T-cell (primary cell): ENCODE data around the gene SMIM29. TPM values are rescaled to one million over a fixed set of nuclear protein-coding genes. Genes with fewer than 3 reads are reported as not detected.
"Not testable (repeated sequence)": the region's sequence is repeated elsewhere in the genome, so short reads cannot be mapped to it uniquely, and the experiment has no call there.

ENCODE experiments used
- ATAC-seq, 4 experiments: fragments of 200-7000 bp in 3 of 4; fragments of 150-1000 bp in 1 of 4; cut with Tn5 transposase; replicated peaks in 1 of 4; 1 replicate in 3 of 4; 2 replicates in 1 of 4; pipeline ENCODE4 v1.10.0; 2021; ENCODE audit warnings: moderate library complexity in 3 of 4, mild to moderate bottlenecking in 2 of 4, moderate number of reproducible peaks in 1 of 4
- CTCF ChIA-PET, 2 donors: fragments of 300-600 bp; sonication (Branson Sonifier 250); formaldehyde crosslinking; loops; one replicate each; lab custom pipeline; 2022; ENCODE audit warnings: antibody characterized with exemption in 2 of 2; lab: Charles Lee
- POLR2A ChIA-PET, 2 donors: fragments of 300-600 bp; sonication (Branson Sonifier 250); formaldehyde crosslinking; loops; one replicate each; lab custom pipeline; 2022; ENCODE audit warnings: antibody characterized with exemption in 2 of 2; lab: Charles Lee
- DNase-seq, 35 experiments: peaks; one replicate each; pipeline versions ENCODE4 v3.0.0 to v3.0.0-alpha.2; 2013 to 2023
- H3K27ac ChIP-seq: one replicate; pipeline ENCODE4 v1.5.1; 2013; ENCODE audit warnings: low read length
- H3K27me3 ChIP-seq, 2 experiments: replicated peaks in 1 of 2; 1 replicate in 1 of 2; 2 replicates in 1 of 2; pipeline versions ENCODE4 v1.6.1 to v1.7.0; 2013; ENCODE audit warnings: low read length in 1 of 2, mixed read lengths in 1 of 2; ENCODE audit not compliant: control insufficient read depth in 2 of 2, insufficient read depth in 2 of 2; ENCODE audit errors: extremely low read depth in 1 of 2
- H3K36me3 ChIP-seq, 2 donors: 1 replicate in 1 of 2; 2 replicates in 1 of 2; pipeline versions ENCODE4 v1.6.1 to v1.7.0; 2013; ENCODE audit warnings: low read length in 1 of 2; ENCODE audit not compliant: control insufficient read depth in 2 of 2, insufficient read depth in 1 of 2; ENCODE audit errors: extremely low read depth in 1 of 2
- H3K4me1 ChIP-seq, 2 experiments: 1 replicate in 1 of 2; 2 replicates in 1 of 2; pipeline versions ENCODE4 v1.6.1 to v1.7.0; 2013; ENCODE audit warnings: low read length in 2 of 2, mixed read lengths in 1 of 2; ENCODE audit not compliant: insufficient read depth in 2 of 2, control insufficient read depth in 1 of 2; ENCODE audit errors: extremely low read depth in 1 of 2
- H3K4me3 ChIP-seq, 2 donors: 1 replicate in 1 of 2; 2 replicates in 1 of 2; pipeline versions ENCODE4 v1.5.1 to v1.7.0; 2013; ENCODE audit warnings: mild to moderate bottlenecking in 2 of 2, low read length in 1 of 2, moderate library complexity in 1 of 2; ENCODE audit not compliant: control insufficient read depth in 1 of 2; ENCODE audit errors: extremely low read depth in 1 of 2
- H3K9me3 ChIP-seq: 2 replicates; pipeline ENCODE4 v1.7.0; 2013
- H3K27ac Mint-ChIP-seq, 2 donors: one replicate each; pipeline ENCODE4 v1.8.0; 2020 to 2021; ENCODE audit warnings: mild to moderate bottlenecking in 2 of 2, mixed read lengths in 2 of 2
- H3K27me3 Mint-ChIP-seq, 2 donors: one replicate each; pipeline ENCODE4 v1.8.0; 2021 to 2022; ENCODE audit warnings: mixed read lengths in 2 of 2
- H3K36me3 Mint-ChIP-seq: one replicate; pipeline ENCODE4 v1.8.0; 2021; ENCODE audit warnings: mixed read lengths
- H3K4me1 Mint-ChIP-seq, 3 donors: one replicate each; pipeline ENCODE4 v1.8.0; 2020 to 2022; ENCODE audit warnings: mixed read lengths in 3 of 3, mild to moderate bottlenecking in 1 of 3
- H3K4me3 Mint-ChIP-seq, 3 donors: one replicate each; pipeline ENCODE4 v1.8.0; 2020 to 2022; ENCODE audit warnings: mild to moderate bottlenecking in 3 of 3, mixed read lengths in 3 of 3, moderate library complexity in 3 of 3
- H3K9me3 Mint-ChIP-seq, 3 donors: one replicate each; pipeline ENCODE4 v1.8.0; 2020 to 2022; ENCODE audit warnings: mixed read lengths in 3 of 3
- WGBS: methylation state at CpG from one replicate; pipeline ENCODE4 v1.1.5; 2013; ENCODE audit warnings: missing lambda C conversion rate; ENCODE audit not compliant: insufficient coverage; 5-methylcytosine and 5-hydroxymethylcytosine counted together
- total RNA-seq, 35 experiments: library from RNA in 6 of 35; stranded (reverse) in 6 of 35; fragments of 120-200 nt in 1 of 35; gene quantifications; one replicate each; pipeline versions ENCODE4 v1.2.1 to v1.2.4 and lab custom pipeline; 2013 to 2026

Gene SMIM29
- total RNA-seq, 5 donors from 2014 or later (not counting 1 experiment from before 2014, with no cell fraction given): 16.4 to 33.8 (median 30.5) TPM

GRCh38 chr6:34269132-34269531 lies 20.3 kb upstream of the SMIM29 start:
- H3K36me3 ChIP-seq, H3K4me3 ChIP-seq, H3K9me3 Mint-ChIP-seq, H3K9me3 ChIP-seq, H3K27ac ChIP-seq, POLR2A ChIA-PET, H3K27ac Mint-ChIP-seq, H3K4me3 Mint-ChIP-seq, H3K27me3 ChIP-seq, H3K27me3 Mint-ChIP-seq, CTCF ChIA-PET, H3K4me1 Mint-ChIP-seq, DNase-seq, H3K4me1 ChIP-seq, H3K36me3 Mint-ChIP-seq, ATAC-seq: not testable (repeated sequence)
- WGBS: no CpG with 5 or more reads among the region's 25 CpGs

- ChIA-PET POLR2A (no interaction called here), CTCF (no interaction called here)
- Mint-ChIP-seq H3K9me3 (peaks cover 0 to 7% (median 0%) of the 10 kb centered on the region in 3 donors), H3K27me3 (no peaks in the 10 kb centered on the region), H3K27ac (no peak overlapping the region), H3K4me1 (peaks cover 0 to 3% (median 0%) of the 10 kb centered on the region in 3 donors), H3K4me3 (no peak overlapping the region), H3K36me3 (no peaks in the 10 kb centered on the region)
- Histone ChIP-seq H3K27me3 (no peaks in the 10 kb centered on the region), H3K4me1 (no peaks in the 10 kb centered on the region), H3K9me3 (no peaks in the 10 kb centered on the region), H3K36me3 (no peaks in the 10 kb centered on the region), H3K27ac (no peak overlapping the region), H3K4me3 (no peak overlapping the region)
- DNase-seq: no peak
- no CpG with 5 or more reads among the region's 2 CpGs for WGBS
- ATAC-seq: no peak
Measured at GRCh38 chr6:34267746-34268145, 18.9 kb upstream of the SMIM29 start.

GRCh38 chr6:34263484-34263883 lies 14.7 kb upstream of the SMIM29 start:
- CTCF ChIA-PET, H3K9me3 ChIP-seq, H3K9me3 Mint-ChIP-seq, H3K4me3 Mint-ChIP-seq, H3K4me1 ChIP-seq, POLR2A ChIA-PET, H3K36me3 ChIP-seq, H3K36me3 Mint-ChIP-seq, H3K4me1 Mint-ChIP-seq, DNase-seq, H3K27me3 Mint-ChIP-seq, H3K27me3 ChIP-seq, H3K4me3 ChIP-seq, H3K27ac ChIP-seq, H3K27ac Mint-ChIP-seq, ATAC-seq: not testable (repeated sequence)
- WGBS: 97% methylated on average over 12 of the region's 23 CpGs

- Mint-ChIP-seq H3K27me3 (no peaks in the 10 kb centered on the region), H3K4me1 (no peaks in the 10 kb centered on the region), H3K9me3 (peaks cover 0 to 9% (median 0%) of the 10 kb centered on the region in 3 donors), H3K4me3 (no peak overlapping the region), H3K27ac (no peak overlapping the region), H3K36me3 (no peaks in the 10 kb centered on the region)
- Histone ChIP-seq H3K4me1 (no peaks in the 10 kb centered on the region), H3K9me3 (no peaks in the 10 kb centered on the region), H3K36me3 (no peaks in the 10 kb centered on the region), H3K27ac (no peak overlapping the region), H3K4me3 (no peak overlapping the region), H3K27me3 (no peaks in the 10 kb centered on the region)
- CTCF ChIA-PET: no interaction called here
- DNase-seq (no peak), ATAC-seq (no peak)
- WGBS: 86% methylated on average over 14 of the region's 17 CpGs
- POLR2A ChIA-PET: no interaction called here
Measured at GRCh38 chr6:34260576-34261267, 11.9 kb upstream of the SMIM29 start.

DNA sequence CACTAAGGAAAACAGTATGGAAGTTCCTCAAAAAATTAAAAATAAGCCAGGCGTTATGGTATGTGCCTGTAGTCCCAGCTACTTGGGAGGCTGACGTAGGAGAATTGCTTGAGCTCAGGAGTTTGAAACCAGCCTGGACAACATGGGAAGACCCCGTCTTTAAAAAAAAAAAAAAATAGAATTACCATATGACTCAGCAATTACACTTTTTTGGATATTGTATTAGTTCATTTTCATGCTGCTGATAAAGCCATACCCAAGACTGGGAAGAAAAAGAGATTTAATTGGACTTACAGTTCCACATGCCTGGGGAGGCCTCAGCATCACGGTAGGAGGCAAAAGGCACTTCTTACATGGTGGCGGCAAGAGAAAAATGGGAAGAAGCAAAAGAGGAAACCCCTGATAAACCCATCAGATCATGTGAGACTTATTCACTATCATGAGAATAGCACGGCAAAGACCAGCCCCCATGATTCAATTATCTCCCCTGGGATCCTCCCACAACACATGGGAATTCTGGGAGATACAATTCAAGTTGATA lies 10.8 kb upstream of the SMIM29 start:
- H3K36me3 Mint-ChIP-seq: no peaks in the 10 kb centered on the region
- H3K27me3 ChIP-seq: no peaks in the 10 kb centered on the region
- no peak for DNase-seq
- H3K27ac ChIP-seq: no peak overlapping the region
- H3K4me3 Mint-ChIP-seq: no peak overlapping the region
- CTCF ChIA-PET: interaction anchor here (0.6 to 0.7 kb wide), 3 partner anchors 36 to 547 kb away, joined by 3 to 4 read pairs (median 4); no protein-coding TSS in a partner anchor
- H3K4me3 ChIP-seq: no peak overlapping the region
- POLR2A ChIA-PET: interaction anchor here in 1 of 2 donors (0.6 kb wide), 1 partner anchor 628 kb away, joined by 4 read pairs; no protein-coding TSS in a partner anchor
- no peaks in the 10 kb centered on the region for H3K36me3 ChIP-seq
- H3K27me3 Mint-ChIP-seq: no peaks in the 10 kb centered on the region
- H3K9me3 ChIP-seq: no peaks in the 10 kb centered on the region
- WGBS: no CpG with 5 or more reads among the region's 6 CpGs
- H3K27ac Mint-ChIP-seq: no peak overlapping the region
- H3K4me1 ChIP-seq: no peaks in the 10 kb centered on the region
- no peak for ATAC-seq
- peaks cover 0 to 9% (median 0%) of the 10 kb centered on the region in 3 donors for H3K9me3 Mint-ChIP-seq
- H3K4me1 Mint-ChIP-seq: no peaks in the 10 kb centered on the region

GRCh38 chr6:34252395-34252794 lies 3.6 kb upstream of the SMIM29 start:
- peaks cover 8 to 23% of the 10 kb centered on the region in 2 experiments for H3K4me1 ChIP-seq
- H3K9me3 ChIP-seq, CTCF ChIA-PET, H3K4me3 ChIP-seq, DNase-seq, ATAC-seq, POLR2A ChIA-PET, H3K4me3 Mint-ChIP-seq, H3K27ac ChIP-seq, H3K36me3 ChIP-seq, H3K27ac Mint-ChIP-seq, H3K27me3 ChIP-seq, H3K36me3 Mint-ChIP-seq, H3K9me3 Mint-ChIP-seq, H3K27me3 Mint-ChIP-seq: not testable (repeated sequence)
- H3K4me1 Mint-ChIP-seq: peaks cover 17 to 18% (median 18%) of the 10 kb centered on the region in 3 donors
- no CpG with 5 or more reads among the region's 2 CpGs for WGBS
